ENCODE data around the gene SKIDA1. TPM values are rescaled to one million over a fixed set of nuclear protein-coding genes. Genes with fewer than 3 reads are reported as not detected.

The SKIDA1 gene
- total RNA-seq, 1 experiment from 2014 or later: 0.34 TPM

- TF ChIP-seq EGR1 (IDR thresholded peaks at IDR 0.05; ENCODE audit: low read depth) (peak; percentile 78), EZH2 (IDR thresholded peaks at IDR 0.05) (no peak), JUND (IDR thresholded peaks at IDR 0.05) (no peak), POLR2A (IDR thresholded peaks at IDR 0.05; ENCODE audit: borderline replicate concordance, extremely low read depth, insufficient read depth, insufficient read length) (peak; percentile 45), MAX (IDR thresholded peaks at IDR 0.05) (0 out of 2 replicates have a peak, but pooled peaks have one; percentile 3), ZFX (IDR thresholded peaks at IDR 0.05) (peak; percentile 82), SP1 (IDR thresholded peaks at IDR 0.05; ENCODE audit: low read depth) (0 out of 2 replicates have a peak, but pooled peaks have one; percentile 11), CEBPB (IDR thresholded peaks at IDR 0.05; ENCODE audit: low read depth) (no peak), SIN3A (IDR thresholded peaks at IDR 0.05; ENCODE audit: low read depth) (0 out of 2 replicates have a peak, but pooled peaks have one; percentile 18), ZBTB33 (IDR thresholded peaks at IDR 0.05; ENCODE audit: extremely low read depth, insufficient replicate concordance, low read length) (no peak), FOSL1 (IDR thresholded peaks at IDR 0.05; ENCODE audit: low read depth) (no peak), EZH2phosphoT487 (IDR thresholded peaks at IDR 0.05; ENCODE audit: borderline replicate concordance) (no peak), ZNF274 (IDR thresholded peaks at IDR 0.05; ENCODE audit: low read depth, low read length) (no peak), RAD21 (IDR thresholded peaks at IDR 0.05; ENCODE audit: low read depth) (no peak), TCF7L2 (IDR thresholded peaks at IDR 0.05; ENCODE audit: borderline replicate concordance, extremely low read depth, insufficient read depth, insufficient read length) (no peak)
- Histone ChIP-seq H3K9ac (ENCODE audit: low read length) (peak overlapping the region; percentile 86), H3K9me3 (ENCODE audit: control insufficient read depth in 1 of 2, insufficient read depth in 1 of 2, low read depth in 1 of 2, low read length in 2 of 2) (no peaks in the 10 kb centered on the region), H3K9me2 (ENCODE audit: insufficient read depth) (no peaks in the 10 kb centered on the region), H3K27me3 (ENCODE audit: insufficient read depth, low read length) (no peaks in the 10 kb centered on the region), H2AFZ (ENCODE audit: low read depth, low read length, poor library complexity, severe bottlenecking) (no peak overlapping the region), H4K20me1 (ENCODE audit: insufficient read depth) (no peaks in the 10 kb centered on the region), H3K79me2 (ENCODE audit: insufficient read depth, low read length) (no peaks in the 10 kb centered on the region), H3K36me3 (ENCODE audit: control insufficient read depth in 1 of 2, insufficient read depth in 2 of 2, low read length in 2 of 2) (no peaks in the 10 kb centered on the region), H3K4me1 (ENCODE audit: control insufficient read depth in 1 of 2, insufficient read depth in 2 of 2, low read length in 2 of 2) (peaks cover 16 to 63% of the 10 kb centered on the region in 2 experiments), H3K27ac (ENCODE audit: low read depth, low read length) (peak overlapping the region; percentile 91), H3K4me3 (replicated peaks in 1 of 2; ENCODE audit: low read depth in 1 of 2, low read length in 2 of 2) (peak overlapping the region; percentile 52 to 56), H3K4me2 (ENCODE audit: low read length) (peak overlapping the region; percentile 88)
- CTCF ChIA-PET: no interaction called here
- ATAC-seq: peak; percentile 66
- no peak for DNase-seq (ENCODE audit: low read depth, low spot score)
- intact Hi-C loops (cut with micrococcal nuclease): loop anchor here (2.0 kb wide), 1 partner anchor 30 kb away; no protein-coding TSS in a partner anchor
- BruUV-seq (replicated peaks): no TSS peak
- POLR2A ChIA-PET: interaction anchor here (0.7 to 1.6 kb wide), 2 partner anchors 8 to 45 kb away, joined by 3 to 9 read pairs; no protein-coding TSS in a partner anchor
- RAD21 ChIA-PET (ENCODE audit: low non-redundant PET in 1 of 2, low total read pairs in 2 of 2, uncharacterized antibody in 2 of 2, unreplicated experiment in 2 of 2): interaction anchor here (1.1 to 1.2 kb wide), 2 partner anchors 30 to 247 kb away, joined by 3 to 5 read pairs; no protein-coding TSS in a partner anchor
These were observed 842 bp upstream of the SKIDA1 start for GRCh38 chr10:21526188-21526859.
